Measurements from ENCODE around the gene KATNAL2. TPM values are rescaled to one million over a fixed set of nuclear protein-coding genes. Genes with fewer than 3 reads are reported as not detected.

The KATNAL2 gene
- total and polyA plus RNA-seq, 4 donors: 1.5 to 8.0 (median 4.1) TPM

DNA sequence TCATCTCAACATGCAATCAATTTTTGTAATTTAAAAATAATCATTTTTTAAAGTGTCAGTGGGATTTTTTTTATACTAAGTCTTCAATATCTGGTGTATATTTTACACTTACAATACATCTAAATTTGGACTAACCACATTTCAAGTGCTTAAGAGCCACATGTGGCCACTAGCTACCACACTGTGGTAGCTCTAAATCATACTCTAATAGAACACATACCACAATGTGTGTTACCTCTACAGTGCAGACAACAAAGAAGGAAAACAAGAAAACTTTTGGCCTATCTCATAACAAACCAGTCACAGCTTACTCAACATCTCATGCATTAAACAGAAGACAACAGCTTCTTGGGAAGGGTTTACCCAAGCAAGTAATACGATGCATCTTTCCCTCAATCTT, 24.6 kb upstream of the KATNAL2 start:
- Histone ChIP-seq H3K4me1 (ENCODE audit: control insufficient read depth in 5 of 5, insufficient read depth in 5 of 5, low read length in 5 of 5) (peaks cover 0 to 2% (median 0%) of the 10 kb centered on the region in 5 donors), H3K36me3 (ENCODE audit: control insufficient read depth in 4 of 4, insufficient read depth in 4 of 4, low read length in 4 of 4) (peaks cover 10 to 22% (median 19%) of the 10 kb centered on the region in 4 donors), H3K9me3 (ENCODE audit: control insufficient read depth in 4 of 4, insufficient read depth in 3 of 4, low read length in 3 of 4) (peaks cover 5 to 19% (median 10%) of the 10 kb centered on the region in 4 donors), H3K27me3 (ENCODE audit: control insufficient read depth in 3 of 3, insufficient read depth in 3 of 3, low read length in 2 of 3) (no peaks in the 10 kb centered on the region), H3K27ac (ENCODE audit: low read depth in 1 of 2, low read length in 1 of 2) (no peak overlapping the region), H3K4me3 (no peak overlapping the region), H3K9ac (ENCODE audit: insufficient read depth in 1 of 2, low read length in 2 of 2) (no peak overlapping the region)
- ATAC-seq (ENCODE audit: insufficient read depth, low FRiP score): no peak
- WGBS, 2 donors: 92 to 93% methylated on average over 1 of the region's 1 CpG
- no peak for DNase-seq
- TF ChIP-seq, protein P1, sequence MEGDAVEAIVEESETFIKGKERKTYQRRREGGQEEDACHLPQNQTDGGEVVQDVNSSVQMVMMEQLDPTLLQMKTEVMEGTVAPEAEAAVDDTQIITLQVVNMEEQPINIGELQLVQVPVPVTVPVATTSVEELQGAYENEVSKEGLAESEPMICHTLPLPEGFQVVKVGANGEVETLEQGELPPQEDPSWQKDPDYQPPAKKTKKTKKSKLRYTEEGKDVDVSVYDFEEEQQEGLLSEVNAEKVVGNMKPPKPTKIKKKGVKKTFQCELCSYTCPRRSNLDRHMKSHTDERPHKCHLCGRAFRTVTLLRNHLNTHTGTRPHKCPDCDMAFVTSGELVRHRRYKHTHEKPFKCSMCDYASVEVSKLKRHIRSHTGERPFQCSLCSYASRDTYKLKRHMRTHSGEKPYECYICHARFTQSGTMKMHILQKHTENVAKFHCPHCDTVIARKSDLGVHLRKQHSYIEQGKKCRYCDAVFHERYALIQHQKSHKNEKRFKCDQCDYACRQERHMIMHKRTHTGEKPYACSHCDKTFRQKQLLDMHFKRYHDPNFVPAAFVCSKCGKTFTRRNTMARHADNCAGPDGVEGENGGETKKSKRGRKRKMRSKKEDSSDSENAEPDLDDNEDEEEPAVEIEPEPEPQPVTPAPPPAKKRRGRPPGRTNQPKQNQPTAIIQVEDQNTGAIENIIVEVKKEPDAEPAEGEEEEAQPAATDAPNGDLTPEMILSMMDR (IDR thresholded peaks at IDR 0.05; ENCODE audit: control extremely low read depth, extremely low read depth): no peak

DNA sequence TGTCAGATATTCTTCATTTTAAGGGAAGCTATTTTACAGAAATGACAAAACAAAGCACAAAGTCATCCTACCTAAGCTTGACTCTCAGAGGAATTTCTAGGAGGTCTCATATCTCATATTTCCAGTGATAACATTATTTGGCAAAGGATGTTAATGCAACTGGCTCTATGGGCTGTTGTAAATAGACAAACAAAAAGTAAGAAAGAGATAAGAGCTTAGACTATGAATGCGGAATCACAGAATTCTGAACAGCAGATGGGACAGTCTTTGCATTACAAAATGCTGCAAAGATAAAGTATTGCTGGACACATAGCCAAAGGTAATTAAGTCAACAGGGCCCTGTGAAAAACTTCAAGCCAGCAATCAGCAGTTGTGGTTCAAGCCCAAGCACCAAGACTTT, 24.0 kb upstream of the KATNAL2 start:
- Histone ChIP-seq H3K4me3 (no peak overlapping the region), H3K9me3 (ENCODE audit: control insufficient read depth in 4 of 4, insufficient read depth in 3 of 4, low read length in 3 of 4) (peaks cover 5 to 16% (median 10%) of the 10 kb centered on the region in 4 donors), H3K27ac (ENCODE audit: low read depth in 1 of 2, low read length in 1 of 2) (no peak overlapping the region), H3K27me3 (ENCODE audit: control insufficient read depth in 3 of 3, insufficient read depth in 3 of 3, low read length in 2 of 3) (no peaks in the 10 kb centered on the region), H3K9ac (ENCODE audit: insufficient read depth in 1 of 2, low read length in 2 of 2) (no peak overlapping the region), H3K36me3 (ENCODE audit: control insufficient read depth in 4 of 4, insufficient read depth in 4 of 4, low read length in 4 of 4) (peaks cover 10 to 21% (median 18%) of the 10 kb centered on the region in 4 donors), H3K4me1 (ENCODE audit: control insufficient read depth in 5 of 5, insufficient read depth in 5 of 5, low read length in 5 of 5) (peaks cover 0 to 2% (median 0%) of the 10 kb centered on the region in 5 donors)
- ATAC-seq (ENCODE audit: insufficient read depth, low FRiP score) (no peak), DNase-seq (no peak)
- 83 to 88% methylated on average over 1 of the region's 1 CpG for WGBS, 2 donors
- TF ChIP-seq, protein P1 (IDR thresholded peaks at IDR 0.05; ENCODE audit: control extremely low read depth, extremely low read depth): no peak

DNA sequence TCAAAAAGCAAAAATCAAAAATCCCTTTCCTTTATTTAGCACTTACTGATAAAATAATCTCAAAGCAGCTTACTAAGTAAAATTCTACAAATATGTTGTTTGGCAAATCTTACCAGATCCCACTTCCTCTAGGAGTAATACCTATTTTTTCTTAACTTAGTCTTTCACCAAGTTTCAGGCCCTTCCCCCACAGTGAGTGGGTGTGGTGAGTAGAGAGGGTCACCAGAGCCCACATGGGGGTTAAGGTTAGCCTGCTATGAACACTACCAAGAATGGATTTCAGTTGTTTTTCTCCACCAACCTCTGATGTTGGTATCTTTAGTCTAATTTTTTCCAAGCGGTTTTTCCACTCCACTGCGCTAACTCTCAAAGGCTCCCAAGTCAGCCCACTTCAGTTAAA, 23.3 kb upstream of the KATNAL2 start:
- H3K4me3 ChIP-seq: no peak overlapping the region
- TF ChIP-seq, protein P1 (IDR thresholded peaks at IDR 0.05; ENCODE audit: control extremely low read depth, extremely low read depth): no peak
- WGBS, 2 donors: 97 to 99% methylated on average over 2 of the region's 2 CpGs

More for the DNA sequence above, 23.3 kb upstream of the KATNAL2 start:
- ATAC-seq (ENCODE audit: insufficient read depth, low FRiP score) (no peak), DNase-seq (no peak)
- Histone ChIP-seq H3K27me3 (ENCODE audit: control insufficient read depth in 3 of 3, insufficient read depth in 3 of 3, low read length in 2 of 3) (no peaks in the 10 kb centered on the region), H3K9me3 (ENCODE audit: control insufficient read depth in 4 of 4, insufficient read depth in 3 of 4, low read length in 3 of 4) (peaks cover 0 to 9% (median 4%) of the 10 kb centered on the region in 4 donors), H3K4me1 (ENCODE audit: control insufficient read depth in 5 of 5, insufficient read depth in 5 of 5, low read length in 5 of 5) (peaks cover 0 to 2% (median 0%) of the 10 kb centered on the region in 5 donors), H3K27ac (ENCODE audit: low read depth in 1 of 2, low read length in 1 of 2) (no peak overlapping the region), H3K9ac (ENCODE audit: insufficient read depth in 1 of 2, low read length in 2 of 2) (no peak overlapping the region), H3K36me3 (ENCODE audit: control insufficient read depth in 4 of 4, insufficient read depth in 4 of 4, low read length in 4 of 4) (peaks cover 6 to 13% (median 11%) of the 10 kb centered on the region in 4 donors)

Data from lung (tissue), 12 donors.